ENCODE data around the gene NFIX.

Gene NFIX

DNA sequence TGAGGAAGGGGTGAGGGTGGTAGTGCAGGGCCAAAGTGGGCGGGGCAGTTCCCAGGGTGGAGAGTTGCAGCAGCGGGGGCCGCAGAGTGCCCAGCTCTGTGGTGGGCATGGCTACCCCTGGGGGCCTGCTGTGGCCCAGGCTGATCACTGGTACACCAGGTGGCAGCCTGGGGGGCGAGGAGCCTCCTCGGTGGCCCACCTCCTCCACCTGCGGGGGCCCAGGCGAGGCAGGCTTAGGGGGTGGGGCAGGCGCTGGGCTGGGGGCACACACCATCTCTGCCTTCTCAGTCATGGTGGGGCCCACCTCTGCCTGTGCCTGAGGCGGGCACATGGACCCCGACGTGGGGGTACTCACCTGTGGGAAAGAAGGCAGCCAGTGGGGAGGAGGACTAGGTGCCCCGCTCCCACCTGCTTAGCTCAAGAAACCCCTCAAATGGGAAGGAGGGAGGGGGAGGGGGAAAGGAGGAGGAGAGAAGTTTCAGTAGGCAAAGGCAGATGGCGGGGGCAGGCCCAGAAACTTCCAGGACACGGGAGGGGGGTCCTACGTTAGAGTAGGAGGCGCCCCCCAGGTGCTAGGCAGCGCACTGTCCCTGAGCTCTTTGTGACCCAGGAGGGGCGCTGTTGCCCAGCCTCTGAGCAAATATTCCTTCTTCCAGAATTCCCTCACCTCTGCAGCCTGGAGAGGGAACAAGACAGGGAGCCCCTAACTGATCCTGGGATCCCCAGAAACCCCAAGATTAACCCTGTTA, 105.7 kb downstream of the NFIX start:
- H3K36me3 ChIP-seq (ENCODE audit: control insufficient read depth, insufficient read depth, low read length), result no peaks in the 10 kb centered on the region
- WGBS, 2 experiments, result 64 to 71% methylated on average over 18 of the region's 18 CpGs
- peaks cover 74% of the 10 kb centered on the region for H3K27me3 ChIP-seq (ENCODE audit: control insufficient read depth, insufficient read depth, low read length, poor library complexity, severe bottlenecking)
- H3K27ac ChIP-seq (ENCODE audit: insufficient read depth, low read depth, low read length, poor library complexity, severe bottlenecking), result no peak overlapping the region
- no peak overlapping the region for H3K4me3 ChIP-seq (ENCODE audit: insufficient read depth, low read depth, low read length)
- H3K4me1 ChIP-seq (ENCODE audit: control insufficient read depth, insufficient read depth, low read length), result no peaks in the 10 kb centered on the region
- H3K9me3 ChIP-seq (ENCODE audit: control insufficient read depth, low read length), result no peaks in the 10 kb centered on the region

DNA sequence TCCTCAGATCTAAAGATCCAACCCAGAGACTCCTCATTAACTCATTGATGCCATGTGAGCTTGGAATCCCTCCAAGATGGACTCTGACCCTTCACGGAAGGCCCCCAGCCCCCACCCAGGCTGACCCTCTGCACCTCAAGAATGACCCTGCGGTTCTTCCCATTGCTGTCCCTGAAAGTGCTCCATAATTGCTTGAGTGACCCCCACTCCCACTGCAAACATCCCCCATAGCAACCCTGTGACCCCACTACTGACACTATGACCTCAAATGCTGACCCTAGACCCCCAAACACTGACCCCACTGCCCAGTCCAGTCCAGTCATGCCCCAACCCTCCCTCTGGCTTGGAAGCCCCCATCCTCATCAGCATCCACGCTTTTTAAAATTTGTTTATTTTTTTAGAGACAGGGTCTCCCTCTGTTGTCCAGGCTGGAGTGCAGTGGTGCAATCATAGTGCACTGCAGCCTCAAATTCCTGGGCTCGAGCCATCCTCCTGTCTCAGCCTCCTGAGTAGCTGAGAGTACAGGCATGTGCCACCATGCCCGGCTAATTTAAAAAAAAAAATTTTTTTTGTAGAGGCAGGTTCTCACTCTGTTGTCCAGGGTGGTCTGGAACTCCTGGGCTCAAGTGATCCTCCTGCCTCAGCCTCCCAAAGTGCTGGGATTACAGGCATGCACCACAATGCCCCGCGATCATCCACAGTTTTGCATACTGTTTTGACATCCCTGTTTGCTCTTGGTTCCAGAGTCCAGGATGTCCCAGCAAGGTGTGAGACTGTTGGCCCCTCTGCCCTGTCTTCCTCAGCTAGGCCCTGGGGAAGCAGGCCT, 106.5 kb downstream of the NFIX start:
- H3K27ac ChIP-seq (ENCODE audit: insufficient read depth, low read depth, low read length, poor library complexity, severe bottlenecking), result no peak overlapping the region
- H3K36me3 ChIP-seq (ENCODE audit: control insufficient read depth, insufficient read depth, low read length), result no peaks in the 10 kb centered on the region
- H3K27me3 ChIP-seq (ENCODE audit: control insufficient read depth, insufficient read depth, low read length, poor library complexity, severe bottlenecking), result peaks cover 66% of the 10 kb centered on the region
- H3K9me3 ChIP-seq (ENCODE audit: control insufficient read depth, low read length), result no peaks in the 10 kb centered on the region
- WGBS, 2 experiments, result 89 to 91% methylated on average over 7 of the region's 7 CpGs
- no peaks in the 10 kb centered on the region for H3K4me1 ChIP-seq (ENCODE audit: control insufficient read depth, insufficient read depth, low read length)
- H3K4me3 ChIP-seq (ENCODE audit: insufficient read depth, low read depth, low read length), result no peak overlapping the region

DNA sequence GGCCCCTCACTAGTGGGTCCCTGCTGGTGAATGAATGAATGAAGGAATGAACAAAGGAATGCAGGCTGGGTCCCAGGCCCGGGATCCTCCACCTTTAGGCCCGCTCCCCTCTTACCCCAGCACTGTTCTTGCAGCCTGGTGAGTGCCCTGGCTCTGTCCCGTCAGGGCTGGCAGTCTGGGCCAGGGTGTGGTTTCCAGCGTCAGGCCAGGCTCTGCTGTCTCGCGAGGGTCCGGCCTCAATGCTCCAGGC, 107.1 kb downstream of the NFIX start:
- Histone ChIP-seq H3K27ac (ENCODE audit: insufficient read depth, low read depth, low read length, poor library complexity, severe bottlenecking) (no peak overlapping the region), H3K36me3 (ENCODE audit: control insufficient read depth, insufficient read depth, low read length) (peaks cover 1% of the 10 kb centered on the region), H3K9me3 (ENCODE audit: control insufficient read depth, low read length) (no peaks in the 10 kb centered on the region), H3K4me3 (ENCODE audit: insufficient read depth, low read depth, low read length) (no peak overlapping the region), H3K4me1 (ENCODE audit: control insufficient read depth, insufficient read depth, low read length) (no peaks in the 10 kb centered on the region), H3K27me3 (ENCODE audit: control insufficient read depth, insufficient read depth, low read length, poor library complexity, severe bottlenecking) (peaks cover 61% of the 10 kb centered on the region)
- WGBS, 2 experiments, result 31 to 35% methylated on average over 7 of the region's 7 CpGs

DNA sequence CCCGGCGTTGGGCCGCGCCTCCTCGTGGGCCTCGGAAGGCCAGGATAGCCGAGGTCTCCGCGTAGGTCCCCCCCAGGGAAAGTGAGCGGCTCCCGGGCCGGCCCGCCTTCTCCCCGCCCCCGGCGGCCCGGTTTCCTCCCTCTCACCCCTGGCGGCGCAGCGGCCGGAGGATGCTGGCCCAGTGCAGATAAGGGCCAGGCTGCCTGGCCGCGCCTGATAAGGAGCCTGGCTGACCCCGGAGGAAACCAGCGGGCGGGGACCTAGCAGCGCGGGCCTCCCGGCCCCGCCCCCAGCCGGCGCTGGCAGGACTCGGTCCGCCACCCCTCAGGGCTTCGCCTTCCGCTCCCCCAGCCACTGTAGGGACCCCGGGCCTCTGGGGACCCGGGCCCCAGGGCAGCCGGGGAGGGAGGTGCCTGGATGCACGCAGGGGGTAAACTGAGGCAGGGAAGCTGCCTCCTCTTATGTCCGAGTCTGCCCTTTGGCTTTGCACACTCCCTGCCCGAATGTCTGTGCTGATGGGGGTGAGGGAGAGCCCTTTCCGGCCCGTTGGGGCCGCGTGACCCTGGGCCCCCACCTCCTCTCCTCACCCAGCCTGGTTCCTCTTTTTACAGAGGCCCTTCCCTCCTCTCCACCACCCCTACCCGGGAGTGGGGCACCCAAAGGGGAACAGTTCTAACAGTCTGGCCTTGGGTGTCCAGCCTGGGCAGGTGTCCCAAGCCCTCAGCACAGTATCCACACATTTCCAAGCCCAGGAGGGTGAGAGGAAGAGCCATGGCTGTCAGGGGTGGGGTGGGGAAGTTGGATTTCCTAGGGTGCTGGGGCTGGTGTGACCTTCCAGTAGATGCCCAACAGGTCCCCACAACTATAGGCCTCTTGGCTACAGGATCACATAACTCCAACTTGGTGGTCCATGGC, 107.6 kb downstream of the NFIX start, which contains the start of gene LYL1:
Gene LYL1, minus strand, starts transcription at position 193 of the 915 bp plus-strand sequence. CDS start 1,687 bp downstream, outside the sequence.
- H3K4me3 ChIP-seq (ENCODE audit: insufficient read depth, low read depth, low read length), result no peak within 1 kb of the TSS
- H3K36me3 ChIP-seq (ENCODE audit: control insufficient read depth, insufficient read depth, low read length), result peaks cover 6% of the 10 kb centered on the region
- 13% methylated on average over 47 of the region's 47 CpGs for WGBS, 2 experiments
- peaks cover 55% of the 10 kb centered on the region for H3K27me3 ChIP-seq (ENCODE audit: control insufficient read depth, insufficient read depth, low read length, poor library complexity, severe bottlenecking)
- no peak within 1 kb of the TSS for H3K27ac ChIP-seq (ENCODE audit: insufficient read depth, low read depth, low read length, poor library complexity, severe bottlenecking)
- H3K4me1 ChIP-seq (ENCODE audit: control insufficient read depth, insufficient read depth, low read length), result no peaks in the 10 kb centered on the region
- H3K9me3 ChIP-seq (ENCODE audit: control insufficient read depth, low read length), result no peaks in the 10 kb centered on the region

DNA sequence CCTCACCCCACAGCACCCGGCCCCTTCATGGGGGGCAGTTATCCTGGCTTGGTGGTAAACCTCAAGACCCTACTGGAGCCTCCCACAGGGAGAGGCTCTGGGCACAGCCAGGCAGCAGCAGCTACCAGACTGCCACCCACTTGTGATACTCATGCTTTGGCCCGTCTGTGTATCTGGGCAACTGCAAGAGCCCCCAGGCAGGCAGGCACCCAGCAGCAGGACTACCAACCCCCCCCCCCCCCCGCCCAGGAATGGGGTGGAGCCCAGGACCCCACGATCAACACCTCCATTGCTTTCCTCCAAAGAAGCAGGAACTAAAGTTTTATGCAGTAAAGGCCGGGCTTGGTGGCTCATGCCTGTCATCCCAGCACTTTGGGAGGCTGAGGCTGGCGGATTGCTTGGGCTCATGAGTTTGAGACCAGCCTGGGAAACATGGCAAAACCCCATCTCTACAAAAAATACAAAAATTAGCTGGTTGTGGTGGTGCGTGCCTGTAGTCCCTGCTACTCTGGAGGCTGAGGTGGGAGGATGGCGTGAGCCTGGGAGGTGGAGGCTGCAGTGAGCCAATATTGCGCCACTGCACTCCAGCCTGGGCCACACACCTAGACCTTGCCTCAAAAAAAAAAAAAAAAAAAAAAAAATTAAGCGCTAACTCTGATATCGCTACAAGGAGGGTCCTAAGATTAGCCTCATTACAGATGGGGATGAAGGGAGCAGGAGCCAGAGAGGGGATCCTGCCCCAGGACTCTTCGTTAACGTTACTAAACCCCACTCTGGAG, 108.5 kb downstream of the NFIX start:
- peaks cover 46% of the 10 kb centered on the region for H3K27me3 ChIP-seq (ENCODE audit: control insufficient read depth, insufficient read depth, low read length, poor library complexity, severe bottlenecking)
- H3K36me3 ChIP-seq (ENCODE audit: control insufficient read depth, insufficient read depth, low read length), result peaks cover 6% of the 10 kb centered on the region
- H3K27ac ChIP-seq (ENCODE audit: insufficient read depth, low read depth, low read length, poor library complexity, severe bottlenecking), result no peak overlapping the region
- 90 to 91% methylated on average over 12 of the region's 13 CpGs for WGBS, 2 experiments
- no peak overlapping the region for H3K4me3 ChIP-seq (ENCODE audit: insufficient read depth, low read depth, low read length)
- no peaks in the 10 kb centered on the region for H3K4me1 ChIP-seq (ENCODE audit: control insufficient read depth, insufficient read depth, low read length)
- no peaks in the 10 kb centered on the region for H3K9me3 ChIP-seq (ENCODE audit: control insufficient read depth, low read length)

DNA sequence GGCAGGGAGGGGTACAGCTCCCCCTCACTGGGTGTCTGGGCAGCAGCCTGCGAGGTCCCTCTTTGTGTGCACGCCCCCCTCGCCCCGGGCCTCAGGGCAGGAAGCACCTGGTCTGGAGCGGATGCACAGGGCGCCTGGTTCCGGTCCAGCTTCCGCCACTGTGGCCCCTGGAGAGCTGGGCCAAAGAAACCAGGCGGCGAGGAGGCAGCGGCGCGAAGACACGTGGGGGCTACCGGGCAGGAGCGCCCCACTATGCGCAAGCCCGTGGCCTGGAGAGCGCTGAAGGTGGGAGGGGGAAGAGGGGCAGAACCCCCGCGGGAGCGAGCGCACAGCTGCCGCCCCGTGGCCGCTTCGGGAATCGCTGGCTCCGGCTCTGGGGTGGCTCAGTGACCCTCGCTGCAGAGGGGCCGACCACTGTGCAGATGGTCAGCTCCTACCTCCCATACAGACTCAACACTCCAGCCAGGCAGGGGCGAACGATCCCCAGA, 109.1 kb downstream of the NFIX start:
- 54 to 55% methylated on average over 33 of the region's 33 CpGs for WGBS, 2 experiments
- Histone ChIP-seq H3K27me3 (ENCODE audit: control insufficient read depth, insufficient read depth, low read length, poor library complexity, severe bottlenecking) (peaks cover 40% of the 10 kb centered on the region), H3K4me3 (ENCODE audit: insufficient read depth, low read depth, low read length) (no peak overlapping the region), H3K4me1 (ENCODE audit: control insufficient read depth, insufficient read depth, low read length) (no peaks in the 10 kb centered on the region), H3K36me3 (ENCODE audit: control insufficient read depth, insufficient read depth, low read length) (peaks cover 6% of the 10 kb centered on the region), H3K9me3 (ENCODE audit: control insufficient read depth, low read length) (no peaks in the 10 kb centered on the region), H3K27ac (ENCODE audit: insufficient read depth, low read depth, low read length, poor library complexity, severe bottlenecking) (no peak overlapping the region)

DNA sequence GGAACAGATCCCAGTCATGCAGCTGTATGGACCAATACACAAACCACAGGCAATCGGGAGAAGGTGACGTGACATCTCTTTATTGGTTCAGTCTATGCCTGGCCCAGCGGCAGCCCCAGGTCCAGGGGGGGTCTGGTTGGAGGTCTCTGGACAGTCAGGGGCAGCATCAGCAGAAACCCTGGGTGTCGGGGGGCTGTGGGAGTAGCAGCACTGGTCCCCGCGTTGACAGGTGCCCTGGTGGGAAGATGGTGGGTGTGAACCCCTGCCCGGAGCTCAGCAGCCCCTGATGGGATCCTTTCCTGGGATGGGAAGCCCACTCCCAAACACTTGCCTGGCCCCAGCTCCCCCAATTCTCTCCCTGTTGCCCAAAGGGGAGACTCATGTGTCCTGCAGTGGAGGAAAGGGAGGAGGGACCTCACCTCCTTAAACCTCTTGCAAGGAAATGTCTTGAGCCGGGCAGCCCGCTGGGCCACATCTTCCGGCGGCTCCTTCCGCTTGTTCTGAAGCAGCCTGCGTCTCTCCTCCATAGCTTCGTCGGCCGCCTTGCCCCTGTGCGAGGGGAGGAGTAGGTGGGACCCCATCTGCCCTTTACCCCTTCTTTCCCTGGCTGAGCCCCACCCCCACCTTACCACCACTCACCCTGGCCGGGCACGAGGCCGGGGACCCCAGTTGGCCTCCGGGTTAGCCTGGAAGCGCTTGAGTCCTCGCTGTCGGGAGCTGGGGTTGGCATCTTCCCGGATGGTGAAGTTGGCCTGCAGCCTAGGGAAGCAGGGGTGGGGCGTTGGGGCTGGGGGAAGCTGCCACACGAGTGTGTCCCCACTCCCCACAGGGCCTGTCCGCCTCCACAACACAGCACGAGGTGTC, 109.8 kb downstream of the NFIX start:
- Histone ChIP-seq H3K27me3 (ENCODE audit: control insufficient read depth, insufficient read depth, low read length, poor library complexity, severe bottlenecking) (peaks cover 33% of the 10 kb centered on the region), H3K4me1 (ENCODE audit: control insufficient read depth, insufficient read depth, low read length) (no peaks in the 10 kb centered on the region), H3K27ac (ENCODE audit: insufficient read depth, low read depth, low read length, poor library complexity, severe bottlenecking) (no peak overlapping the region), H3K36me3 (ENCODE audit: control insufficient read depth, insufficient read depth, low read length) (peaks cover 6% of the 10 kb centered on the region), H3K9me3 (ENCODE audit: control insufficient read depth, low read length) (no peaks in the 10 kb centered on the region), H3K4me3 (ENCODE audit: insufficient read depth, low read depth, low read length) (no peak overlapping the region)
- WGBS, 2 experiments, result 95 to 96% methylated on average over 29 of the region's 29 CpGs

DNA sequence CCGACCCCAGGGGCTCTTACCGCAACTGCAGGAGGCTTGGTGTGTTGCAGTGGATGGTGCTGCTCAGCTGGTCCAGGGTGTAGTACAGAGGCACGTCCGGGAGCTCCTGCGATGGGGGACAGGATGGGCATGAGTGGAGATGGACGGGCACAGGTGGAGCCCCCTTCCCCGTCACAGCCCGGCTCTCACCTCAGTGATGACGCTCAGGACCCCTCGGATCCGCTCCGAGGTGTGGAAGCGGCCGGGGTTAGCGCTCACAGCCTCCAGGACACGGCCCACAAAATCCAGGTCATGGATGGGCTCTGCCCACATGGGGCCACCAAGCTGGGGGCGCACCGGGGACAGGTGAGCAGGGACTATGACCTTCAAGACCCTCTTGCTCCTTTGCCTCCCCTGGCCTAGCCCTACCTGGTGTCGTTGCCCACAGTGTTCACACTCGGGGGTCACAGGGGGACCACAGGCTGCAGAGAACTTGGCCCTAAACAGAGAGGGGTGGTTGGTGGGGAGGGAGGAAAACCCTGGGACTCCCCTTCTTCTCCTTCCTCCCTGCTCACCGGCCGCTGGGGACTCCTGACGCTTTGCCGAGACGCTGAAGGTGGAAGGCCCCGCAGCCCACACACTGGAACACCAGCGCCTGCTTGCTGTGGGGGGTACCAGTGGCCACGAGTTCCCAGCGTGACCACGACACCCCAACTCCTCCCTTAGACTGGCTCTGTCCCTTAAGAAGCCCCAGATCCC, 114.3 kb downstream of the NFIX start:
- Histone ChIP-seq H3K4me1 (ENCODE audit: control insufficient read depth, insufficient read depth, low read length) (no peaks in the 10 kb centered on the region), H3K9me3 (ENCODE audit: control insufficient read depth, low read length) (no peaks in the 10 kb centered on the region), H3K27me3 (ENCODE audit: control insufficient read depth, insufficient read depth, low read length, poor library complexity, severe bottlenecking) (no peaks in the 10 kb centered on the region), H3K36me3 (ENCODE audit: control insufficient read depth, insufficient read depth, low read length) (peaks cover 14% of the 10 kb centered on the region), H3K4me3 (ENCODE audit: insufficient read depth, low read depth, low read length) (no peak overlapping the region), H3K27ac (ENCODE audit: insufficient read depth, low read depth, low read length, poor library complexity, severe bottlenecking) (no peak overlapping the region)
- WGBS, 2 experiments, result 93 to 94% methylated on average over 30 of the region's 30 CpGs
